Measurements from ENCODE around the gene PCDH9. TPM values are rescaled to one million over a fixed set of nuclear protein-coding genes. Genes with fewer than 3 reads are reported as not detected.

PCDH9 gene
- total RNA-seq, 1 donor from 2014 or later, result 0.40 TPM

DNA sequence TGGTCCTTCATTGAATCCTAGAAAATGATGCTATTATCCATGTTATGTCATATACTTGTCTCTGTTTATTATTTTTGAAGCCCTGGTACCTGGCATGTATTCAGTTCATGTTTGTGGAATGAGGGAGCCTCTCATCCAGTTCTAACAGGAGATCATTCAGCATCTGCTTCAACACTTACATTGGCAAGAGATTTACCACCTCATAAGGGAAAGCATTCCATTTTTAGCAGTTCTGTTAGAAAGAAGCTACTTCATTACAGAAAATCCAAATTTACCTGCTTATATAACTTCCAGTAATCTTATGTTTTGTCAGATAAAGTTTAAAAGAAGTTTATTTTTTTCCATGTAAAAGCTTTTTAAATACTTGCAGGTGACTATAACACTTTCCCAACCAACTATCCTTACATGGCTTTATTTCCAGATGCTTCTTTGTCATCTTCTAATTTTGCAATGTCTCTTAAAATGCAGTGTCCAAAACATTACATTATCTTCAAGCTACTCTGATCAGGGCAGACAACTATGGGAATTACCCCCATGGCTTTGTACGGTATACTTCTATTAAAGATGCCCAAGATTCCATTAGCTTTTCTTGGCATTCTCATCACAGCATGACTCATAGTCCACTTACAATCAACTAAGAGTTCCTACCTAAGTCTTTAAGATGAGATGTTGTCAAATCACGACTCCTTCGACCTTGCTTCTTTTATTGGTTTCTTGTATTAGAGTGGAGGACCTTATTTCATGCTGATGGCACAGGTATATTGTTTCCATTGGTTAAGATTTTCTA lies 262.1 kb downstream of the PCDH9 start:
- peak; percentile 3 for DNase-seq (ENCODE audit: low read depth)
- TF ChIP-seq, protein P1, sequence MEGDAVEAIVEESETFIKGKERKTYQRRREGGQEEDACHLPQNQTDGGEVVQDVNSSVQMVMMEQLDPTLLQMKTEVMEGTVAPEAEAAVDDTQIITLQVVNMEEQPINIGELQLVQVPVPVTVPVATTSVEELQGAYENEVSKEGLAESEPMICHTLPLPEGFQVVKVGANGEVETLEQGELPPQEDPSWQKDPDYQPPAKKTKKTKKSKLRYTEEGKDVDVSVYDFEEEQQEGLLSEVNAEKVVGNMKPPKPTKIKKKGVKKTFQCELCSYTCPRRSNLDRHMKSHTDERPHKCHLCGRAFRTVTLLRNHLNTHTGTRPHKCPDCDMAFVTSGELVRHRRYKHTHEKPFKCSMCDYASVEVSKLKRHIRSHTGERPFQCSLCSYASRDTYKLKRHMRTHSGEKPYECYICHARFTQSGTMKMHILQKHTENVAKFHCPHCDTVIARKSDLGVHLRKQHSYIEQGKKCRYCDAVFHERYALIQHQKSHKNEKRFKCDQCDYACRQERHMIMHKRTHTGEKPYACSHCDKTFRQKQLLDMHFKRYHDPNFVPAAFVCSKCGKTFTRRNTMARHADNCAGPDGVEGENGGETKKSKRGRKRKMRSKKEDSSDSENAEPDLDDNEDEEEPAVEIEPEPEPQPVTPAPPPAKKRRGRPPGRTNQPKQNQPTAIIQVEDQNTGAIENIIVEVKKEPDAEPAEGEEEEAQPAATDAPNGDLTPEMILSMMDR (conservative IDR thresholded peaks at IDR 0.05; ENCODE audit: low read depth, low read length), result no peak

DNA sequence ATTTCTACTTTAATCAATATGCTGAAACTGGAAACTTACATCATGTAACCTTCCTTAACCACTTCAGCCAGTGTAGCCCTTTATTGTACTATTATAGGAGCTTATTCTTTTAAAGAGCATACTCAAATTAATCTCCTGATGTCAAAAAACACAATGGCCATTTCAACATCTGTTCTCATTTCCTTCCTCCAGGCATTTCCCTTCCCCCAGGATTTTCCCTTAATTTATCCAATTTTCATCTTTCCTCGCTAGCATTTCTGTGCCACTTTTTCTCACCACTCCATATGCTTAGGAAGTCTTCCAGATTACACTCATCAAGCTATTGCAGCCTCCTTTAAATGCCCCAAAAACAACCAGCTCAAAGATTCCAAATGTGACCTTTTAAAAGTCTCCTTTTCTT lies 265.0 kb downstream of the PCDH9 start:
- TF ChIP-seq, protein P1 (conservative IDR thresholded peaks at IDR 0.05; ENCODE audit: low read depth, low read length), result no peak
- no peak for DNase-seq (ENCODE audit: low read depth)

More for the DNA sequence above, 262.1 kb downstream of the PCDH9 start:
- H3K4me3 ChIP-seq (ENCODE audit: low read depth, low read length), result no peak overlapping the region

DNA sequence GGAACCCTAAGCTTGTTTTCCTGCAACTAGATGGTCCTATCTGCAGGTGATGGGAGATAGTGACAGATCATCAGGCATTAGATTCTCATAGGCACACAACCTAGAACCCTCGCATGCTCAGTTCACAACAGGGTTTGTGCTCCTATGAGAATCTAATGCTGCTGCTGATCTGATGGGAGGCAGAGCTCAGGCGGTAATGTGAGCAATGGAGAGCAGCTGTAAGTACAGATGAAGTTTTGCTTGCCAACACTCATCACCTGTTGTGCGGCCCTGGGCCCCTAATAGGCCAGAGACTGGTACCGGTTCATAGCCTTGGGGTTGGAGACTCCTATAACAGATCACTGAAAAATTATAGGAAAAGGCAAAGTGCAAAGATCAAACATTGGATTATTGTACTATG lies 267.2 kb downstream of the PCDH9 start:
- TF ChIP-seq, protein P1 (conservative IDR thresholded peaks at IDR 0.05; ENCODE audit: low read depth, low read length), result no peak
- H3K4me3 ChIP-seq (ENCODE audit: low read depth, low read length), result no peak overlapping the region
- DNase-seq (ENCODE audit: low read depth), result no peak

More for the DNA sequence above, 265.0 kb downstream of the PCDH9 start:
- H3K4me3 ChIP-seq (ENCODE audit: low read depth, low read length), result no peak overlapping the region

DNA sequence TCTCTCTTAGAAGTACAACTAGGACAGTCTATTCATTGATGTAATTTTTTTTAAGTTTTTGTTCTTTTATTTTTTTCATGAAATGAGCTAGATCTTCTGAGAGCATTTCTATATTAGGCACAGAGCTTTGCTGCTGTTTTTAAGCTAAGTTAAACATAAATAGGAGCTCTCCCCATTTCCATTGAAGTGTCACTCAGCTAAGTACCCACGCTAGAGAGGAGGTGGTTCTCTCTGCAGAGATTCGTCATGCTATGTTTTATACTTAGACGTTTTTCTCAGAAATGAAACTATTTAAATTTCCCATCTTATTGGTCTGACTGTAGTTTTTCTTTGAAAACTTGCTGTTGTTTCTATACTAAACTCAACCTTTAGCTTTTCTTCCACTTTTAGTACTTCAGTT lies 271.5 kb downstream of the PCDH9 start:
- TF ChIP-seq, protein P1 (conservative IDR thresholded peaks at IDR 0.05; ENCODE audit: low read depth, low read length), result no peak
- DNase-seq (ENCODE audit: low read depth), result no peak
- H3K4me3 ChIP-seq (ENCODE audit: low read depth, low read length), result no peak overlapping the region

DNA sequence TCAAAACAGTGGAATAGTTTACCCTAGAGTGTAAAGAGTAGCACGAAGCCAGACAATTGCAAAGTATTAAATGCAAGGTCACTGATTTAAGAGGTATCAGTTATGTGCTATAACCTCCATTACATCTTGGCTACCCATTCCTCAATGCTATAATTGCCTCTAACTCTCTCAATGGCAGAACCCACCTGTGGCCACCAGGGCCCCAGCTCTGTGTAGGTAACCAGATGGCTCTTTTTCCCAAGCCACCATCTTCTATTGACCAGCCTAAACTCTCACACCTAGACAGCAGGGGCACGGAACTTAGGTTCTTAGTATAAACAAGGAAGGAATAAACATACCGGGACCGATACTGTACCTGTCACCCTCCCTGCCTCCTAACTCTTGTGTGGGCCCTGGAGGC lies 277.6 kb downstream of the PCDH9 start:
- H3K4me3 ChIP-seq (ENCODE audit: low read depth, low read length), result no peak overlapping the region
- no peak for DNase-seq (ENCODE audit: low read depth)
- TF ChIP-seq, protein P1 (conservative IDR thresholded peaks at IDR 0.05; ENCODE audit: low read depth, low read length), result peak; percentile 2

DNA sequence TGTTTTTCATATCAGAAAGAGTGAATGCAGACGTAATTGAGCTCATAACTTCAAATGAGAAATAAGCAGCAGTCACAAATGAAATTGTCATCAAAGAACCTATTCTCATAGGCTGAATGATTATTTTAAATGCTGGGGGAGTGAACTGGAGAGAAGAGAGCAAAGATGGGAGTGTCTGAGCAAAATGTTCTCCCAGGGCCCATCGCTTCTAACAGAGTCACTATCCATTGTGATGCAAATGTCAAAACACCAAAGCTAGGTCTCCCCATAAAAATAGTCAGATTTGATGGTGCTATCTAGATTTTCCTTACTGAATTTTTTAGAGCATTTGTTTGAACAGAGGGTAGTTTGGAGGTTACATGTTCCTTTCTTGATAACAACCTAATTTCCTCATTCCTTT lies 278.7 kb downstream of the PCDH9 start:
- H3K4me3 ChIP-seq (ENCODE audit: low read depth, low read length), result no peak overlapping the region
- no peak for DNase-seq (ENCODE audit: low read depth)
- TF ChIP-seq, protein P1 (conservative IDR thresholded peaks at IDR 0.05; ENCODE audit: low read depth, low read length), result no peak

DNA sequence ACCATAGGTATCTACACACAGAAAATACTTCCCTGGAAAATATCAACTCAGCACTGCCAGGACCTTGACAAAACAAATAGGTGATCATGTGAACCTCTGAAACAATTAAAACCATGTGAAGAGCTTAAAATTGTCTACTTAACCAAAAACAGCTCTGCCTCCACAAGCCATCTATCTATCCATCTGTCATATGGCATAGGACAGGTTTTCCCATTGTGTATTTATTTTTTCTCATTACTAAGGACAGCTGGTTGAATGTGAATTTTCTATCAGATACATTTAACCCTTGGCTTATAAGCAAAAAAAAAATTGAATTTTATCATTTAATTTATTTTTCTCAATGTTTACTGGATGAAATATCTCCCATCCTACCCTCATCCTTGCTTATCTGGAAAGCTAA lies 279.5 kb downstream of the PCDH9 start:
- no peak for DNase-seq (ENCODE audit: low read depth)
- TF ChIP-seq, protein P1 (conservative IDR thresholded peaks at IDR 0.05; ENCODE audit: low read depth, low read length), result no peak
- H3K4me3 ChIP-seq (ENCODE audit: low read depth, low read length), result no peak overlapping the region

Measured in epithelial cell of proximal tubule (primary cell).